Coronary artery (tissue), 2 donors: ENCODE results near the gene LAIR2.

Experiments used
- DNase-seq: peaks from one replicate; pipeline ENCODE4 v3.0.0-alpha.2; 2017; ENCODE audit warnings: low spot score
- H3K27ac ChIP-seq, 2 donors: fragments of 200-600 bp; sonication (generic); one replicate each; pipeline ENCODE4 v1.5.1; 2016 to 2019
- H3K4me3 ChIP-seq: fragments of 200-600 bp; sonication (generic); 2 replicates; pipeline ENCODE4 v1.5.1; 2016; ENCODE audit warnings: mild to moderate bottlenecking, moderate library complexity
- CTCF ChIP-seq: fragments of 200-600 bp; sonication (generic); IDR thresholded peaks from one replicate; pipeline ENCODE4 v1.5.1; 2019; ENCODE audit warnings: antibody characterized with exemption

Gene LAIR2

GRCh38 chr19:54457773-54458647 is 44.6 kb upstream of the LAIR2 start:
- H3K4me3 ChIP-seq: no peak overlapping the region
- no peak overlapping the region for H3K27ac ChIP-seq
- TF ChIP-seq CTCF: no peak

DNA sequence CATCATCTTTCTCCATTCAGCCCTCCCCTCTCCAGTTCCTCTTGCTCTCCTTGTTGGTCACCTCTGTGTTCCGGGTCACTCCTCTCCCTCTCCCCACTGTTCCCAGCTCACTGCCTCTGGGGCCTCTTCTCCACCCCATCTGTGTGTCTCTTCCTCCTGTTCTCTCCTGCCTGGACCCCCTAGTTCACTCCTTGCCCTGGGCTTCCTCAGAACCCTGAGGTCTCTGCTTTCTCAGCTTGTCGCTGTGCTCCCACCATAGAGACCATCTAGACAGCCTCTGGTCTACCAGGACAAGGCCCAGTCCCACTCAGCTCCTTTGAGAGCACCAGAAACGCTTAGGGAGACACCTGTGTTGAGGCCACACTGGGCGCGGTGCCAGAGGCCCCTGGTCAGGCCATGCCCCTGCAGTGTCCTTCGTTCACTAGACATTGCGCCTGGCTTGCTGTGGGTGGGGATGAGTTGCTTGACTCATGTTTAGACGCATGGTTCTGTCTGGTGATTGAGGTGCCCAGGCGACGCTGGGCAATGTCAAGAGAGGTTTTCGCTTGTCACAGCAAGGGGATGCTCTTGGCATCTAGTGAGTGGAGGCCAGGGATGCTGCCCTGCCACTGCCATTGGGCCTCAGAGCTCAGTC is 43.9 kb upstream of the LAIR2 start:
- DNase-seq: no peak
- no peak overlapping the region for H3K4me3 ChIP-seq
- no peak for TF ChIP-seq CTCF
- no peak overlapping the region for H3K27ac ChIP-seq

More at GRCh38 chr19:54457773-54458647, 44.6 kb upstream of the LAIR2 start:
- no peak for DNase-seq

DNA sequence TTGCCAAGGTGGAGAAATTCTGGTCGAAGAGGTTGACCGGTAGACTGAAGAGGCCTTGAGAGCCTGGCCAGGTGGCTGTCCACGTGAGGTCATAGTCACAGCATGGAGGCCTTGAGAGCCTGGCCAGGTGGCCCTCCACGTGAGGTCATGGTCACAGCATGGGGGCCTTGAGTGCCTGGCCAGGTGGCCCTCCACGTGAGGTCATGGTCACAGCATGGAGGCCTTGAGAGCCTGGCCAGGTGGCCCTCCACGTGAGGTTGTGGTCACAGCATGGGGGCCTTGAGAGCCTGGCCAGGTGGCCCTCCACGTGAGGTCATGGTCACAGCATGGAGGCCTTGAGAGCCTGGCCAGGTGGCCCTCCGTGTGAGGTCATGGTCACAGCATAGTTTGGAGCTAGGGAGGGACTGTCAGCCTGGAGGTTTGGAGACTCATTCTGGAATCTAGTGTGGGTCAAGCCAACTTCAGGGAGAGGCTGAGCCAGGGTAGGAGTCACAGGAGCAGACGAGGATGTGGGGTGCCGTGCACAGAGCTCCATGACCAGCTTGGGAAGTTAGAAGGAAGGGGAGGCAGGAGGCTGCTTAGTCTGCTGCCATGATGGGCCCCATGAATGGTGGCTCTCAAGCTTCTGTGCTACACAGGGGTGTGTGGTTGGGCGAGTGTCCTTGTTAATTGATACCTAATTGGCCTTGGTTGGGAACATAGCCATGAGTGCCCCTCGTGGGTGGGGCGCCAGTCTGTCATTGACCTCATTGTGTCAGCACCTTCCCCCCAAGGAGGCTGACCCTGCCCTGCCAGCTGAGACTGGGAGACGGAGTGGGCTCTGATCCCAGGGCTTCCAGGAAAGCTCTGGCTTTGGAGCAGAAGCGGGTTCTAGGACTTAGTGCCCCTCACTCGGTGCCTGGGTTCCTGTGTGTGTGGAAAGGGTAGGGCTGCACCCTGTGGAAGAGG is 43.1 kb upstream of the LAIR2 start:
- no peak overlapping the region for H3K4me3 ChIP-seq
- TF ChIP-seq CTCF: no peak
- peak overlapping the region in 1 of 2 donors; percentile 44 for H3K27ac ChIP-seq
- DNase-seq: peak; percentile 71

GRCh38 chr19:54460230-54461005 is 42.2 kb upstream of the LAIR2 start:
- no peak for DNase-seq

GRCh38 chr19:54461210-54461609 is 41.4 kb upstream of the LAIR2 start:
- Histone ChIP-seq H3K4me3 (no peak overlapping the region), H3K27ac (peak overlapping the region in 1 of 2 donors; percentile 9)
- DNase-seq: no peak

More at GRCh38 chr19:54460230-54461005, 42.2 kb upstream of the LAIR2 start:
- Histone ChIP-seq H3K27ac (peak overlapping the region in 1 of 2 donors; percentile 44), H3K4me3 (no peak overlapping the region)
- no peak for TF ChIP-seq CTCF

More at GRCh38 chr19:54461210-54461609, 41.4 kb upstream of the LAIR2 start:
- no peak for TF ChIP-seq CTCF
